Measurements from ENCODE around the gene FHIT. TPM values are rescaled to one million over a fixed set of nuclear protein-coding genes. Genes with fewer than 3 reads are reported as not detected.

FHIT gene
- total RNA-seq, 1 experiment from 2014 or later: 3.6 TPM

- peak; percentile 99 for ATAC-seq
- ChIA-PET CTCF (no interaction called here), POLR2A (ENCODE audit: unreplicated experiment) (interaction anchor here (0.5 kb wide), 1 partner anchor 63 kb away, joined by 3 read pairs; no protein-coding TSS in a partner anchor)
Observed at GRCh38 chr3:61181874-61182273, 69.4 kb downstream of the FHIT start.

GRCh38 chr3:61180206-61180605, 71.0 kb downstream of the FHIT start:
- H3K9me3 ChIP-seq (ENCODE audit: low read length): no peaks in the 10 kb centered on the region
- no TSS peak for BruUV-seq (replicated peaks)
- no peak overlapping the region for H3K9ac ChIP-seq (ENCODE audit: low read length)
- no peak overlapping the region for H3K4me2 ChIP-seq (ENCODE audit: low read length)
- no peak overlapping the region for H3K4me3 ChIP-seq (ENCODE audit: low read length)
- intact Hi-C loops (cut with micrococcal nuclease): loop anchor here (5.0 to 10.0 kb wide), 2 partner anchors 72 to 225 kb away; partner anchors contain the start of gene FHIT
- POLR2A ChIA-PET (ENCODE audit: unreplicated experiment): no interaction called here
- H3K4me1 ChIP-seq (ENCODE audit: insufficient read depth, low read length): peaks cover 15% of the 10 kb centered on the region
- H3K27ac ChIP-seq (ENCODE audit: low read length): no peak overlapping the region
- H3K27me3 ChIP-seq (ENCODE audit: low read length): no peaks in the 10 kb centered on the region
- H3K36me3 ChIP-seq (ENCODE audit: low read depth, low read length): no peaks in the 10 kb centered on the region
- CTCF ChIA-PET: no interaction called here
- H3K79me2 ChIP-seq (ENCODE audit: low read length): no peaks in the 10 kb centered on the region
- no peak for ATAC-seq
- DNase-seq: no peak
- H3F3A ChIP-seq (ENCODE audit: low read length, unreplicated experiment): no peaks in the 10 kb centered on the region
- TF ChIP-seq CTCF (conservative IDR thresholded peaks at IDR 0.05; ENCODE audit: low read depth, low read length) (no peak), EZH2phosphoT487 (IDR thresholded peaks at IDR 0.05; ENCODE audit: borderline replicate concordance, low read length) (no peak), EZH2 (IDR thresholded peaks at IDR 0.05; ENCODE audit: low read length, unreplicated experiment) (no peak)
- H4K20me1 ChIP-seq (ENCODE audit: low read length): no peaks in the 10 kb centered on the region
- no peaks in the 10 kb centered on the region for H3K9me2 ChIP-seq (replicated peaks; ENCODE audit: low read length)
- no peak overlapping the region for H2AFZ ChIP-seq (ENCODE audit: low read length)

More at GRCh38 chr3:61181874-61182273, 69.4 kb downstream of the FHIT start:
- peak; percentile 95 for DNase-seq
- no peaks in the 10 kb centered on the region for H3K36me3 ChIP-seq (ENCODE audit: low read depth, low read length)
- H3K9ac ChIP-seq (ENCODE audit: low read length): no peak overlapping the region
- intact Hi-C loops (cut with micrococcal nuclease): loop anchor here (5.0 to 10.0 kb wide), 2 partner anchors 70 to 227 kb away; partner anchors contain the start of gene FHIT
- no peaks in the 10 kb centered on the region for H3K9me3 ChIP-seq (ENCODE audit: low read length)
- no peaks in the 10 kb centered on the region for H3K9me2 ChIP-seq (replicated peaks; ENCODE audit: low read length)
- no peaks in the 10 kb centered on the region for H3K27me3 ChIP-seq (ENCODE audit: low read length)
- BruUV-seq (replicated peaks): no TSS peak
- no peak for TF ChIP-seq CTCF (conservative IDR thresholded peaks at IDR 0.05; ENCODE audit: low read depth, low read length)
- TF ChIP-seq EZH2phosphoT487 (IDR thresholded peaks at IDR 0.05; ENCODE audit: borderline replicate concordance, low read length): no peak
- TF ChIP-seq EZH2 (IDR thresholded peaks at IDR 0.05; ENCODE audit: low read length, unreplicated experiment): no peak
- no peak overlapping the region for H3K4me2 ChIP-seq (ENCODE audit: low read length)
- H3K4me1 ChIP-seq (ENCODE audit: insufficient read depth, low read length): peaks cover 21% of the 10 kb centered on the region
- no peak overlapping the region for H2AFZ ChIP-seq (ENCODE audit: low read length)
- no peaks in the 10 kb centered on the region for H4K20me1 ChIP-seq (ENCODE audit: low read length)
- H3K4me3 ChIP-seq (ENCODE audit: low read length): no peak overlapping the region
- no peak overlapping the region for H3K27ac ChIP-seq (ENCODE audit: low read length)
- H3F3A ChIP-seq (ENCODE audit: low read length, unreplicated experiment): no peaks in the 10 kb centered on the region
- H3K79me2 ChIP-seq (ENCODE audit: low read length): no peaks in the 10 kb centered on the region

DNA sequence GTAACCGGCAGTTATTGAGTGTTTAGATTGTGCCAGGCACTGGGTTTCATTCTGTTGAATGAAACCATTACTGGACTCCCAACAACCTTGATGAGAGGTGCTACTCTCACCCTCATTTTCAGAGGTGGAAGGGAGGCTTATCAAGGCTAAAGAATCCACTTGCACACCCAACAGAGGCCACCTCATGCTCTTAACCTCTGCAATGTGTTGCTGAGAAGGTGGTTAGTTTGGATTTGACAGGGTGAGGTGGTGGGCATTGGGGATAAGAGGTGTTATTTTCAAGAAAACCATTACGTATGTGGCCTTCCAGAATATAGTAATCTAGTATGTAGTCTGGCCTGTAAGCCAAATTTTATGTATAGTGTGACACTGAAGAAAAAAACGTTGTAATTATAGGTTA, 73.1 kb downstream of the FHIT start:
- intact Hi-C loops (cut with micrococcal nuclease): no loop called here
- DNase-seq: no peak
- no peaks in the 10 kb centered on the region for H4K20me1 ChIP-seq (ENCODE audit: low read length)
- no peak for ATAC-seq
- no peak for TF ChIP-seq EZH2phosphoT487 (IDR thresholded peaks at IDR 0.05; ENCODE audit: borderline replicate concordance, low read length)
- TF ChIP-seq EZH2 (IDR thresholded peaks at IDR 0.05; ENCODE audit: low read length, unreplicated experiment): no peak
- no peak for TF ChIP-seq CTCF (conservative IDR thresholded peaks at IDR 0.05; ENCODE audit: low read depth, low read length)
- POLR2A ChIA-PET (ENCODE audit: unreplicated experiment): no interaction called here
- no peak overlapping the region for H3K27ac ChIP-seq (ENCODE audit: low read length)
- no peaks in the 10 kb centered on the region for H3F3A ChIP-seq (ENCODE audit: low read length, unreplicated experiment)
- no peaks in the 10 kb centered on the region for H3K36me3 ChIP-seq (ENCODE audit: low read depth, low read length)
- BruUV-seq (replicated peaks): no TSS peak
- H3K9me3 ChIP-seq (ENCODE audit: low read length): no peaks in the 10 kb centered on the region
- no peak overlapping the region for H3K4me2 ChIP-seq (ENCODE audit: low read length)
- no peaks in the 10 kb centered on the region for H3K79me2 ChIP-seq (ENCODE audit: low read length)
- H2AFZ ChIP-seq (ENCODE audit: low read length): no peak overlapping the region
- no peak overlapping the region for H3K4me3 ChIP-seq (ENCODE audit: low read length)
- no peaks in the 10 kb centered on the region for H3K27me3 ChIP-seq (ENCODE audit: low read length)
- no peaks in the 10 kb centered on the region for H3K9me2 ChIP-seq (replicated peaks; ENCODE audit: low read length)
- CTCF ChIA-PET: no interaction called here
- H3K9ac ChIP-seq (ENCODE audit: low read length): no peak overlapping the region
- peaks cover 15% of the 10 kb centered on the region for H3K4me1 ChIP-seq (ENCODE audit: insufficient read depth, low read length)

All from PC-3 (cell line).